ACC112 (cell line): ENCODE measurements around the gene SENP8.

ENCODE experiments used
- H2AFZ ChIP-seq: fragments of 200-600 bp; sonication (generic); one replicate; pipeline ENCODE4 v1.6.0; 2017; ENCODE audit warnings: antibody characterized with exemption, low read length; ENCODE audit not compliant: unreplicated experiment
- H3K27ac ChIP-seq: fragments of 200-600 bp; sonication (generic); 2 replicates; pipeline ENCODE4 v1.5.1; 2014; ENCODE audit warnings: low read depth, mild to moderate bottlenecking, antibody characterized with exemption, low read length, moderate library complexity
- H3K27me3 ChIP-seq: fragments of 200-600 bp; sonication (generic); 2 replicates; pipeline ENCODE4 v1.6.1; 2014; ENCODE audit warnings: mild to moderate bottlenecking, antibody characterized with exemption, low read length, moderate library complexity, mixed read lengths; ENCODE audit not compliant: insufficient read depth
- H3K36me3 ChIP-seq: fragments of 200-600 bp; sonication (generic); 2 replicates; pipeline ENCODE4 v1.6.1; 2016; ENCODE audit warnings: mild to moderate bottlenecking, antibody characterized with exemption, low read length, moderate library complexity, mixed read lengths; ENCODE audit not compliant: insufficient read depth
- H3K4me1 ChIP-seq: fragments of 200-600 bp; sonication (generic); one replicate; pipeline ENCODE4 v1.6.1; 2016; ENCODE audit warnings: low read length, mixed read lengths; ENCODE audit not compliant: insufficient read depth, unreplicated experiment, control insufficient read depth
- H3K4me3 ChIP-seq: fragments of 200-600 bp; sonication (generic); 2 replicates; pipeline ENCODE4 v1.5.1; 2014; ENCODE audit warnings: mild to moderate bottlenecking, low read depth, low read length
- H3K79me2 ChIP-seq: fragments of 200-600 bp; sonication (generic); one replicate; pipeline ENCODE4 v1.6.0; 2016; ENCODE audit warnings: low read length; ENCODE audit not compliant: control insufficient read depth, unreplicated experiment, insufficient read depth

The SENP8 gene

DNA sequence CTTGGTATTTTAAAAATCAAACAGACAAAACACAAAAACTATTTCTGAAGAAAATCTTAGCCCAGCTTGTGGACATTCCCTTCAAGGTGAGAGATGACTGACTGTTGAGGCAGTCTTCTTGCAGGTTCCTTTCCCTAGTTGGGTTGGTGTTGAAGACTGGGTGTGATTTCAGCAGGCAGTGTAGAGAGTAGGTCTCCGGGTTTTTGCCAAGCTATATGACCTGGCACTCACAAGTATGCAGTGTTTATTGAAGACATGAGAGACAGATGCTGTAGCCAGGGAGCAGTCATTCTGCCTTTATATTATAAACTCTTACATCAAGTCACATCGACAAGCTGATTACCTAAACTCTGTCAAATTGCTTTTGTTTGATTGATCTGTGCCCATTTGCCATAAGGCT lies 17.5 kb downstream of the SENP8 start:
- Histone ChIP-seq H3K79me2 (no peaks in the 10 kb centered on the region), H2AFZ (no peak overlapping the region), H3K4me3 (no peak overlapping the region), H3K4me1 (no peaks in the 10 kb centered on the region), H3K27me3 (no peaks in the 10 kb centered on the region), H3K36me3 (no peaks in the 10 kb centered on the region), H3K27ac (no peak overlapping the region)

DNA sequence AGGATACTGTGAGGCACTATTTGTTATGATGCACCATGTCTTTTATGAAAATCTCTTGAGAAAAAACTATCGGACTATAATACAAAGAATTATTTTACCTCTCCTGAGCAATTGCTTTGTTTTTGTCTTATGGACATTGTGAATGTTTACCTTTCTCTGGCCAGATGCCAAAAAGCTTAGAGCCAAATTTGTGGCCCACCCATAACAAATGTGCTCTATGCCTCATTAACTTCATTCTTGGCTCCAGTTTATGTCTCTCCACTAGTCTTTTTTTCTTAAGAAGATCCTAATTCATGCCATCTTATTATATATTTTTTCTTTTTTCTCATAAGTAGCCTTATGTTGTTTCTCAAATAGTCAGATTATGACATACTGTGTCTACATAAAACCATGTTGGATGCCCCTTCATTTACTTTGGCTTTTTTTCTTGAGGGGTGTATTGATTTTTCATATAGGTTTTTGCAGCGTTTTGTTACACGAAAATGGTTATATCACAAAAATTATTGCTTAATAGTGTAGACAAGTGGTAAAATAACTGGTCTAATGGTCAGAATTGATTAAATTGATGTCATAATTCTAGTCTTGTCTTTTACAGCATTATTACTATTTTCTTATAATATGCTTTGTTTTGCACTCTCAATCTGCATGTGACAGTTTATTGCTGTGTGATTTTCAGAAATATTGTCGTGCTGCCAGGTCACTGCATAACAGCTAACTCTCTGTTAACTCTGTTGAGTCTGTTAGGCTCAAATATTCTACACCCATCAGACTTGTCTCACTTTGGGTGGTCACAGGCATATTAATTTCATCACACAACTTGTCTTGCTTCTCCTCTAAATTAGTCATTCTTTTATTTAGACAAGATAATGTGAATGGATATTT lies 18.2 kb downstream of the SENP8 start:
- H3K36me3 ChIP-seq = no peaks in the 10 kb centered on the region
- H3K4me3 ChIP-seq = no peak overlapping the region
- H3K79me2 ChIP-seq = no peaks in the 10 kb centered on the region
- H3K4me1 ChIP-seq = peaks cover 2% of the 10 kb centered on the region
- no peak overlapping the region for H3K27ac ChIP-seq
- no peak overlapping the region for H2AFZ ChIP-seq
- no peaks in the 10 kb centered on the region for H3K27me3 ChIP-seq

GRCh38 chr15:72139667-72140066 lies 21.5 kb downstream of the SENP8 start:
- H3K4me1 ChIP-seq = peaks cover 6% of the 10 kb centered on the region
- no peaks in the 10 kb centered on the region for H3K36me3 ChIP-seq

GRCh38 chr15:72140088-72140487 lies 21.9 kb downstream of the SENP8 start:
- H3K27ac ChIP-seq = no peak overlapping the region
- no peaks in the 10 kb centered on the region for H3K79me2 ChIP-seq
- H3K4me1 ChIP-seq = peaks cover 6% of the 10 kb centered on the region
- H3K27me3 ChIP-seq = no peaks in the 10 kb centered on the region
- no peak overlapping the region for H2AFZ ChIP-seq
- H3K4me3 ChIP-seq = no peak overlapping the region
- no peaks in the 10 kb centered on the region for H3K36me3 ChIP-seq

More at GRCh38 chr15:72139667-72140066, 21.5 kb downstream of the SENP8 start:
- H3K4me3 ChIP-seq = no peak overlapping the region
- H3K27ac ChIP-seq = no peak overlapping the region
- H2AFZ ChIP-seq = no peak overlapping the region
- no peaks in the 10 kb centered on the region for H3K79me2 ChIP-seq
- no peaks in the 10 kb centered on the region for H3K27me3 ChIP-seq

- H3K4me1 ChIP-seq = peaks cover 6% of the 10 kb centered on the region
- no peak overlapping the region for H3K4me3 ChIP-seq
- no peaks in the 10 kb centered on the region for H3K79me2 ChIP-seq
- H3K27ac ChIP-seq = no peak overlapping the region
- no peaks in the 10 kb centered on the region for H3K27me3 ChIP-seq
- H3K36me3 ChIP-seq = no peaks in the 10 kb centered on the region
- H2AFZ ChIP-seq = no peak overlapping the region
Observed at GRCh38 chr15:72141171-72142084, 23.2 kb downstream of the SENP8 start.

DNA sequence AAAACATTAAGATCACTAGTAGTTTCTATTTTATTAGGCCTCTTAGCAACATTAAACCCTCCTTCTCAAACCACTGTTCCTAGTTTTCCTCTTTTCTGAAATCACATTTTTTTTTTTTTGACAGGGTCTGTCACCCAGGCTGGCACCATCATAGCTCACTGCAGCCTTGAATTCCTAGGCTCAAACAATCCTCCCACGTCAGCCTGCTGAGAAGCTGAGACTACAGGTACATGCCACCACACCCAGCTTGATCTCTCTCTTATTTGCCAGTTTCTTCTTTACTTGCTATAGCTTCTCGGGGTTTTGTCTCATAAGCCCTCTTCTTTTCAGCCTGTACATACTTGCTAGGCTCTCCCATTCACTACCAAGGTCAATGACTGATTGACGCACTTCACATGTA lies 28.0 kb downstream of the SENP8 start:
- H2AFZ ChIP-seq = no peak overlapping the region
- H3K36me3 ChIP-seq = no peaks in the 10 kb centered on the region
- no peak overlapping the region for H3K27ac ChIP-seq
- no peak overlapping the region for H3K4me3 ChIP-seq
- H3K27me3 ChIP-seq = no peaks in the 10 kb centered on the region
- peaks cover 6% of the 10 kb centered on the region for H3K4me1 ChIP-seq
- H3K79me2 ChIP-seq = no peaks in the 10 kb centered on the region

DNA sequence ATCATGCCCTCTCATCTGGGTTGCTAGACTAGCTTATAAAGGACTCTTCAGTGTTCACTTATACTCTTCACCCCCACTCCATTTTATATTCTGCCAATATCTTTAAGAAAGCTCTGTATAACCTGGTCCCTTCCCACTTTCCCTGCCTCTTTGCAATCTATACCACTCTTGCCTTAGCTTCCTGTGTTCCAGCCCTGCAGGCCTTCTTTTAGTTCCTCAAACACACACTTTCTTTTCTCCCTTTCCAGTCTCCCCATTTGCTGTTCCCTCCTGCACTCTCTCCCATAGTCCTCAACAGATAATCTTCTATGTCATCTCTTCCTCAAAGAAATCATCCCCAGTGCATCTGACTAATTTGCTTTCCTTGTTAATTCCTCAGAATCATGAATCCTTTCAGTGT lies 28.7 kb downstream of the SENP8 start:
- Histone ChIP-seq H3K79me2 (no peaks in the 10 kb centered on the region), H3K36me3 (no peaks in the 10 kb centered on the region), H3K27me3 (no peaks in the 10 kb centered on the region), H3K4me3 (no peak overlapping the region), H3K27ac (no peak overlapping the region), H2AFZ (no peak overlapping the region), H3K4me1 (no peaks in the 10 kb centered on the region)

DNA sequence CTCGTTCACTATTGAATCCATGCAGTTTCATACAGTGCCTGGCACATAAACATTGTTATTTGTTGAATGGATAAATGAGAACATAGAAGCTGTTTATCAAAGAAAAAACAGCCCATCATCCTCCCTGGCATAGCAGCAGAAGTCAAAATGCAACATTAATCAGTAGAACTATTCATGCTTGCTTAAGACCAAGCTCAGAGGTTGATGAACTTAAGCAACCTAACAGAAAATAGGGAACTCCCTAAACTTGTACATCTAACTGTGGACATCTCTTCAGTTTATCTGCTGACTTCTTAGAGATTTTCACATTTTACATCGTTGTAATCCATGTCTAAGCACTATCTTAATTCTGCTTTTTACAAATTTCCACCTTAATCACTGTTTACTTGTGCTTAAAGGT lies 29.2 kb downstream of the SENP8 start:
- no peak overlapping the region for H3K27ac ChIP-seq
- H3K4me3 ChIP-seq = no peak overlapping the region
- no peaks in the 10 kb centered on the region for H3K79me2 ChIP-seq
- no peak overlapping the region for H2AFZ ChIP-seq
- no peaks in the 10 kb centered on the region for H3K27me3 ChIP-seq
- H3K4me1 ChIP-seq = no peaks in the 10 kb centered on the region
- H3K36me3 ChIP-seq = no peaks in the 10 kb centered on the region

DNA sequence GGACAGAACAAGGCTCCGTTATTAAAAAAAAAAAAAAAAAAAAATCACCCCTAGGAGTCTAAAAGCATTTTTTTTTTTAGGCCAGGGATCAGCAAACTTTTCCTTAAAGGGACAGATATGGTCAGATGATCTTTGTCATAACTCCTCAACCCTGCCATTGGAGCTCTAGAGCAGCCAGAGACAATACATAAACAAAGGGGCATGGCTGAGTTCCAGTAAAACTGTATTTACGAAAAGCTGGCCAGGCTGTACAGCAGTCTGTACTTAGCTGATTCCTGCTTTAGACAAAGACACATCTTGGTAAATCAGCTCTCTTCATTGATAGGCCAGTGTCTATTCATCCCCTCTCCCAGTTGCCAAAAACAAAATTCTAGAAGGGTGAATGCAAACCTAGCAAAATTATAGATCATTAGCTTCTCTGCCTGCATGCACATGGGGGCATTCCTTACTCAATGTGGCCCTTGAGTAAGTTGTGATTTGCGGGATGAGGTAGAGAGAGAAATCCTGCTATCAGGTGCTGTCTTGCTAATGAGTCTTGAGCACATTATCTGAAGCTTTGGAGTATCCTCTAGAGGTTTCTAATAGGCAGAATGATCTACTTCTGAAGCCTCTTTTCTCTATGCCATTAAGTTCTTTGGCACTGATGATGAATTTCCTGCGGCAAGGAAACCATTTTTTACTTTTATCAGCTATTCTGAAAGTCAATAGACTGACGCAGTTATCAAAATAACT lies 35.2 kb downstream of the SENP8 start:
- Histone ChIP-seq H3K36me3 (no peaks in the 10 kb centered on the region), H3K4me3 (no peak overlapping the region), H2AFZ (no peak overlapping the region), H3K79me2 (no peaks in the 10 kb centered on the region), H3K4me1 (peaks cover 7% of the 10 kb centered on the region), H3K27me3 (no peaks in the 10 kb centered on the region), H3K27ac (no peak overlapping the region)

DNA sequence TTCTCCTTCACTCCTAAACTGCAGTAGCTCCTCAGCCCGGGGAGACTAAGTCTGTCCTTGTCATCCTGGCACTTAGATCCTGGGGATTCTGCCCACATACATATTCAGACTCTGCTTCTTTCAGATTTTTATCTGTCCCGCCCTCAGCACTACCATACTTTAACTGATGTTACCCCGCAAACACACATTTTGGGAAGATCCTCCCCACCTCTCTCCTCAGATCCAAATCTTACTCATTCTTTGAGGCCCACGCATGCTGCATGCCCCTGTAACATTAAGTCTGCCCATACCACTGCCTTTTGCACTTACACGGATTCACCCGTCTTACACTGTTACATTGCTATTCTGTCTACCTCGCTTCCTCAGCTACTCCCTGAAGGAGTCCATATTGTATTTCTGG lies 36.1 kb downstream of the SENP8 start:
- no peaks in the 10 kb centered on the region for H3K36me3 ChIP-seq
- H2AFZ ChIP-seq = no peak overlapping the region
- H3K27ac ChIP-seq = no peak overlapping the region
- peaks cover 7% of the 10 kb centered on the region for H3K4me1 ChIP-seq
- H3K79me2 ChIP-seq = no peaks in the 10 kb centered on the region
- H3K4me3 ChIP-seq = no peak overlapping the region
- H3K27me3 ChIP-seq = no peaks in the 10 kb centered on the region
